HUES6 (cell line): ENCODE data around the gene CENPK.

Experiments used
- H3K27ac ChIP-seq: 2 replicates; pipeline ENCODE4 v1.7.0; 2013; ENCODE audit warnings: low read depth, mild to moderate bottlenecking, low read length, inconsistent platforms
- H3K27me3 ChIP-seq: 2 replicates; pipeline ENCODE4 v1.6.1; 2013; ENCODE audit warnings: low read length; ENCODE audit not compliant: control insufficient read depth, insufficient read depth
- H3K36me3 ChIP-seq: 2 replicates; pipeline ENCODE4 v1.6.1; 2013; ENCODE audit warnings: low read length; ENCODE audit not compliant: control insufficient read depth, insufficient read depth
- H3K4me1 ChIP-seq: 2 replicates; pipeline ENCODE4 v1.6.1; 2013; ENCODE audit warnings: low read length; ENCODE audit not compliant: control insufficient read depth, insufficient read depth
- H3K4me3 ChIP-seq: 2 replicates; pipeline ENCODE4 v1.5.1; 2013; ENCODE audit warnings: low read depth, low read length
- H3K9ac ChIP-seq: one replicate; pipeline ENCODE4 v1.6.1; 2013; ENCODE audit warnings: mild to moderate bottlenecking, low read length
- H3K9me3 ChIP-seq: 2 replicates; pipeline ENCODE4 v1.6.1; 2013; ENCODE audit warnings: low read depth, low read length; ENCODE audit not compliant: control insufficient read depth, insufficient read depth

CENPK gene

GRCh38 chr5:65556181-65556580 is 6.8 kb downstream of the CENPK start:
- H3K36me3 ChIP-seq, result peaks cover 54% of the 10 kb centered on the region
- no peaks in the 10 kb centered on the region for H3K27me3 ChIP-seq
- H3K9ac ChIP-seq, result no peak overlapping the region
- H3K9me3 ChIP-seq, result no peaks in the 10 kb centered on the region
- no peak overlapping the region for H3K27ac ChIP-seq
- no peak overlapping the region for H3K4me3 ChIP-seq
- no peaks in the 10 kb centered on the region for H3K4me1 ChIP-seq

GRCh38 chr5:65555287-65555686 is 7.7 kb downstream of the CENPK start:
- Histone ChIP-seq H3K36me3 (peaks cover 58% of the 10 kb centered on the region), H3K4me1 (no peaks in the 10 kb centered on the region), H3K4me3 (no peak overlapping the region), H3K27me3 (no peaks in the 10 kb centered on the region), H3K27ac (no peak overlapping the region), H3K9me3 (no peaks in the 10 kb centered on the region), H3K9ac (no peak overlapping the region)

- H3K36me3 ChIP-seq, result peaks cover 70% of the 10 kb centered on the region
- no peaks in the 10 kb centered on the region for H3K4me1 ChIP-seq
- H3K9ac ChIP-seq, result no peak overlapping the region
- H3K9me3 ChIP-seq, result no peaks in the 10 kb centered on the region
- no peaks in the 10 kb centered on the region for H3K27me3 ChIP-seq
- H3K4me3 ChIP-seq, result no peak overlapping the region
- no peak overlapping the region for H3K27ac ChIP-seq
These were observed 9.0 kb downstream of the CENPK start for GRCh38 chr5:65553941-65554340.

- Histone ChIP-seq H3K4me3 (no peak overlapping the region), H3K4me1 (no peaks in the 10 kb centered on the region), H3K27me3 (no peaks in the 10 kb centered on the region), H3K36me3 (peaks cover 55% of the 10 kb centered on the region), H3K27ac (no peak overlapping the region), H3K9ac (no peak overlapping the region), H3K9me3 (no peaks in the 10 kb centered on the region)
These were observed 14.7 kb downstream of the CENPK start for GRCh38 chr5:65548281-65548680.

- H3K36me3 ChIP-seq, result peaks cover 66% of the 10 kb centered on the region
These were observed 16.8 kb downstream of the CENPK start for GRCh38 chr5:65546141-65546540.

GRCh38 chr5:65544473-65544872 is 18.5 kb downstream of the CENPK start:
- Histone ChIP-seq H3K9me3 (no peaks in the 10 kb centered on the region), H3K36me3 (peaks cover 61% of the 10 kb centered on the region), H3K4me1 (no peaks in the 10 kb centered on the region), H3K27me3 (no peaks in the 10 kb centered on the region), H3K27ac (no peak overlapping the region), H3K9ac (no peak overlapping the region), H3K4me3 (no peak overlapping the region)

More at GRCh38 chr5:65546141-65546540, 16.8 kb downstream of the CENPK start:
- H3K9me3 ChIP-seq, result no peaks in the 10 kb centered on the region
- H3K27me3 ChIP-seq, result no peaks in the 10 kb centered on the region
- no peaks in the 10 kb centered on the region for H3K4me1 ChIP-seq
- no peak overlapping the region for H3K9ac ChIP-seq
- H3K27ac ChIP-seq, result no peak overlapping the region
- no peak overlapping the region for H3K4me3 ChIP-seq

- no peaks in the 10 kb centered on the region for H3K27me3 ChIP-seq
- H3K4me3 ChIP-seq, result no peak overlapping the region
- peaks cover 66% of the 10 kb centered on the region for H3K36me3 ChIP-seq
- no peak overlapping the region for H3K27ac ChIP-seq
- H3K4me1 ChIP-seq, result no peaks in the 10 kb centered on the region
- no peaks in the 10 kb centered on the region for H3K9me3 ChIP-seq
- no peak overlapping the region for H3K9ac ChIP-seq
These were observed 23.1 kb downstream of the CENPK start for GRCh38 chr5:65539827-65540226.

GRCh38 chr5:65535529-65535987 is 27.4 kb downstream of the CENPK start:
- Histone ChIP-seq H3K4me3 (no peak overlapping the region), H3K4me1 (no peaks in the 10 kb centered on the region), H3K9ac (no peak overlapping the region), H3K27ac (no peak overlapping the region), H3K9me3 (no peaks in the 10 kb centered on the region), H3K27me3 (no peaks in the 10 kb centered on the region), H3K36me3 (peaks cover 26% of the 10 kb centered on the region)

- H3K4me3 ChIP-seq, result no peak overlapping the region
- H3K27ac ChIP-seq, result no peak overlapping the region
- no peak overlapping the region for H3K9ac ChIP-seq
- H3K9me3 ChIP-seq, result no peaks in the 10 kb centered on the region
- H3K27me3 ChIP-seq, result no peaks in the 10 kb centered on the region
- H3K4me1 ChIP-seq, result no peaks in the 10 kb centered on the region
- peaks cover 28% of the 10 kb centered on the region for H3K36me3 ChIP-seq
These were observed 32.1 kb downstream of the CENPK start for GRCh38 chr5:65530904-65531303.

- Histone ChIP-seq H3K4me1 (no peaks in the 10 kb centered on the region), H3K36me3 (peaks cover 46% of the 10 kb centered on the region), H3K27me3 (no peaks in the 10 kb centered on the region), H3K27ac (no peak overlapping the region), H3K9me3 (no peaks in the 10 kb centered on the region), H3K4me3 (no peak overlapping the region), H3K9ac (no peak overlapping the region)
These were observed 37.2 kb downstream of the CENPK start for GRCh38 chr5:65525726-65526125.

GRCh38 chr5:65512170-65512937 is 50.6 kb downstream of the CENPK start:
- Histone ChIP-seq H3K4me1 (no peaks in the 10 kb centered on the region), H3K36me3 (no peaks in the 10 kb centered on the region), H3K27ac (no peak overlapping the region), H3K27me3 (no peaks in the 10 kb centered on the region), H3K4me3 (no peak overlapping the region), H3K9me3 (no peaks in the 10 kb centered on the region), H3K9ac (no peak overlapping the region)
